Stimulated activated naive CD8-positive, alpha-beta T cell treated with anti-CD3 and anti-CD28 coated beads, Interleukin-15, Interleukin-2, amounts not matched to agents 100 U/mL and 50 U/mL, for 24 hours (primary cell): Measurements from ENCODE around the gene DDX31.
A peak's percentile ranks its signal among the peaks of the same experiment; 100 is the strongest.

Source experiments
- ATAC-seq: fragments of 150-1000 bp; cut with Tn5 transposase; one replicate; pipeline ENCODE4 v1.10.0; 2021
- DNase-seq: peaks from one replicate; pipeline ENCODE4 v3.0.0; 2021

DDX31 gene

DNA sequence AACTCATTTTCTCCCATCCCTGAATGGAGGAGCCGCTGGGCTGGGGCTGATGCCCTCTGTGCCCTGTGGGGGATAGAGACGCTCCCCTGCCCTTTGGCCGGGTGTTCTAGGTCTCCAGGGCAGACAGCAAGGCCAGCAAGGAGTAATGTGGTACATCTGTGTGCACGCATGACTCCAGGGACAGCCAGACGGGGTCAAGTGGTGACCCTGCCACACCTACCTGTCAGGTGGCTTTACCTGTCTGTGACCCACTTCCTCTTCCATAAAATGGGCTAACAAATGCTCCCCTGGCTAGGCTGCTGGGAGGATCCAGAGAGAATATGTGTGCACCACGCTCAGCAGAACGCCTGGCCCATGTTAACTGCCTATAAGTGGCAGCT is 122.7 kb downstream of the DDX31 start:
- DNase-seq (no peak), ATAC-seq (no peak)

DNA sequence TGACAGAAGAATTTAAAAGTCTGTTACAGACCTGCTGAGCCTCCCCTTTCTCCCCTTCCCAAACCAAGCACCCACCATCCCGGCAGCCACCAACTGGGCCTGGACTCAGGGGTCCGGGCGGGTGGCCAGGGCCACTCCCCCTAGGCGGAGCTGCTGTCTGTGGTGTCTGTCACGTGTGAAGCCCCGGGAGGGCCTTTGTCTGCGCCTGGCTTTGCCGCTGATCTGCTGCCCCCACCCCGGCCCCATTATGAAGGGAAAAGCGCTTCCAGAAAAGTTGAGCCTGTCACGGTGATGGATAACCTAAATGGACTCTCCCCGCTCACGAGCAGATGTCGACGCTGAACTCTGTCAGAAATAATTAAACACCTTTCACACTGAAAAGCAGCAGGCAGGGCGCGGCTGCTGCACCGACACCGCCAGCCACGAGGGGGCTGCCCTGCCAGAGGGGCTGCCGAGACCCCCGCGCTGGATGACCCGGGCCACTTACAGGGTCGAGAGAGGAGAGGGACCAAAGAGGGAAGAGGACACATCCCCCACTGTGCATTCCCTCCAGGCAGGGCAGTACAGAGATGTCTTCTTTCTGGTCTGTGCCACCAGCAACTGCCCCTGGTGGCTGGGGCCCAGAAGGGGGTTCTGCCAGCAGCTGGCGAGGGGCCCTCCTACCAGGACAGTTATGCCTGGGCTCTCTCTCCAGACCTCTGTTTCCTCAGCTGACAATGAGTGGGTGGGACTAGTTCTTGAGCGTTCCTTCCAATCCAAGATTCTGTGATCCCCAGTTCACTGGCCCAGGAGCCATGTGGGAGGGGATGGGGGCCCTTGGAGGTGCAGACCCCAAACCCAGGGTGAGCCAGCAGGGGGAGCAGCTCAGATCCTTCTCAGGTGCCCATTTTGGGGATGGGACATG is 123.4 kb downstream of the DDX31 start:
- ATAC-seq, result peak; percentile 29
- DNase-seq, result no peak

DNA sequence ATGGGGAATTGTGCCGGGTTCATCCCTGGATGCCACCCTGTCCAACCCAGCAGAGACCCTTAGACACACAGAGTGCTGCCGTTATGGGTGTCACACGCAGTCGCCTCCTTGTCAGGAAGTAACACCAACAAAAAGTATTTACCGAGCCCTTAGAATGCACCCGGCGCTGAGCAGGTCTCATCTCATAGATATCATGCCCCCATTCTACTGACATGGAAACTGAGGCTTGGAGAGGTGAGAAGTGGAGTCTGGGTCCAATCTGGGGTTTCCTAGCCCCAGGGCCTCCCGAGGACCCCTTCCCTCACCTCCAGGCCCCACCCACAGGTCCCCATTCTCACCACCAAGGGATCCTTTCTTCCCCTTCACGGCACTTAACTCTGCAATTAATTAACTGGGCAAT is 124.2 kb downstream of the DDX31 start:
- ATAC-seq (no peak), DNase-seq (no peak)

DNA sequence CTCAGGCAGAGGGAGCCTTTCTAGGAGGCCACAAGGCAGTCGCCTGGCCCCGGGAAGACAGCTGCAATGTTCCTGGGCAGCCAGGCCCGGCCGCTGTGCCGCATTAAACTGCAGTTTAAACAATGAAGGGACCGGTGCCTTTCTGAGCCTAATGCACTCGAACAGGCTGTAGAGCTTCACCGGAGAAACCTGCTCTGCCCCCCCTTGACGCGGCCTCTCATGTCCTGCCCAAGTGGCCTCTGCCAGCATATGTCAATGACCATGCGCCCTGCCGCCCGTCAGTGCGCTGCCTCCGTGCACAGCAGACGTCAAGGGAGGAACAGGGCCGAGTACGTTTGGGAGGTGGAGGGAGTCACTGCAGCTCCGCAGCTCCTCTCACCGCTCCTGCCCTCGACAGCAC is 125.8 kb downstream of the DDX31 start:
- no peak for ATAC-seq

DNA sequence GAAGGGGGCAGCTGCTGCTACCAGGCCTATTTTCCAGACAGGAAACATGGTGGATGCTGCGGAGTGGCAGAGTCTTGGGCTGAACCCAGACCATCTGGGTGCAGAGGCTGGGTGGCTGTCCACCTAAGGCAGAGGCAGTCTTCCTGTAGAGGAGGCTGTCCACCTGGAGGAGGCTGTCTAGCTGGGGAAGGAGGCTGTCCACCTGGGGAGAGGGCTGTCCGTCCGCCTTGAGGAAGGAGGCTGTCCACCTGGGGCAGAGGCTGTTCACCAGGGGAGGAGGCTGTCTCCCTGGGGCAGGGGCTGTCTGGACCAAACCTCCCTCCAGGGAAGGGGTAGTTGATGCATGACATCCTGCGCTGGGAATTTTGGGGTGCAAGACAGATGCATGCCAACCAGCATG is 126.5 kb downstream of the DDX31 start:
- ATAC-seq, result no peak
- no peak for DNase-seq

More for the DNA sequence above, 125.8 kb downstream of the DDX31 start:
- DNase-seq, result no peak
